Measurements from ENCODE around the gene NOL8.

Gene NOL8

GRCh38 chr9:92328225-92328624, 3.1 kb upstream of the NOL8 start:
- no peaks in the 10 kb centered on the region for H3K27me3 ChIP-seq (replicated peaks; ENCODE audit: insufficient read depth, low read length)
- H3K9me3 ChIP-seq (replicated peaks; ENCODE audit: insufficient read depth, low read length), result no peaks in the 10 kb centered on the region
- no peaks in the 10 kb centered on the region; the same call in 1 of the 2 replicates for H3F3A ChIP-seq (ENCODE audit: insufficient read depth, low read length)
- no peak for DNase-seq
- no peaks in the 10 kb centered on the region for H3K9me2 ChIP-seq (replicated peaks; ENCODE audit: insufficient read depth, low read length)
- H3K4me1 ChIP-seq (ENCODE audit: low read length), result peaks cover 26% of the 10 kb centered on the region
- no peak overlapping the region for H2AFZ ChIP-seq (ENCODE audit: low read length)
- H3K9ac ChIP-seq (ENCODE audit: low read length), result no peak overlapping the region
- TF ChIP-seq EZH2 (optimal IDR thresholded peaks at IDR 0.05; ENCODE audit: low read depth, low read length), result no peak
- no peak for TF ChIP-seq EZH2phosphoT487 (IDR thresholded peaks at IDR 0.05; ENCODE audit: low read length)
- no peak; the same call in 1 of the 2 replicates for TF ChIP-seq CTCF (IDR thresholded peaks at IDR 0.05; ENCODE audit: low read length)
- peaks cover 66% of the 10 kb centered on the region for H3K79me2 ChIP-seq (ENCODE audit: low read length)
- H3K4me2 ChIP-seq (ENCODE audit: low read depth, low read length), result peak overlapping the region; percentile 12; the same call in 1 of the 2 replicates
- H4K20me1 ChIP-seq (ENCODE audit: insufficient read depth, low read length), result no peaks in the 10 kb centered on the region
- no peak overlapping the region for H3K27ac ChIP-seq (ENCODE audit: low read length)
- H3K36me3 ChIP-seq (replicated peaks; ENCODE audit: insufficient read depth, low read length), result peaks cover under 1% of the 10 kb centered on the region; the same call in 1 of the 2 replicates
- no peak overlapping the region for H3K4me3 ChIP-seq (ENCODE audit: low read length)

GRCh38 chr9:92327283-92327850, 2.2 kb upstream of the NOL8 start:
- H4K20me1 ChIP-seq (ENCODE audit: insufficient read depth, low read length), result no peaks in the 10 kb centered on the region
- H3K9me2 ChIP-seq (replicated peaks; ENCODE audit: insufficient read depth, low read length), result no peaks in the 10 kb centered on the region
- H3K79me2 ChIP-seq (ENCODE audit: low read length), result peaks cover 73% of the 10 kb centered on the region
- no peaks in the 10 kb centered on the region for H3K9me3 ChIP-seq (replicated peaks; ENCODE audit: insufficient read depth, low read length)
- no peaks in the 10 kb centered on the region; the same call in 1 of the 2 replicates for H3F3A ChIP-seq (ENCODE audit: insufficient read depth, low read length)
- H3K27ac ChIP-seq (ENCODE audit: low read length), result no peak overlapping the region
- H3K4me1 ChIP-seq (ENCODE audit: low read length), result peaks cover 26% of the 10 kb centered on the region
- H3K36me3 ChIP-seq (replicated peaks; ENCODE audit: insufficient read depth, low read length), result peaks cover 6% of the 10 kb centered on the region; the same call in 1 of the 2 replicates
- peak overlapping the region; percentile 77; the same call in 1 of the 2 replicates for H3K4me2 ChIP-seq (ENCODE audit: low read depth, low read length)
- H3K9ac ChIP-seq (ENCODE audit: low read length), result peak overlapping the region; percentile 99; the same call in 1 of the 2 replicates
- DNase-seq, result no peak
- H2AFZ ChIP-seq (ENCODE audit: low read length), result no peak overlapping the region
- H3K27me3 ChIP-seq (replicated peaks; ENCODE audit: insufficient read depth, low read length), result no peaks in the 10 kb centered on the region
- TF ChIP-seq EZH2 (optimal IDR thresholded peaks at IDR 0.05; ENCODE audit: low read depth, low read length) (no peak), EZH2phosphoT487 (IDR thresholded peaks at IDR 0.05; ENCODE audit: low read length) (no peak), CTCF (IDR thresholded peaks at IDR 0.05; ENCODE audit: low read length) (no peak)
- H3K4me3 ChIP-seq (ENCODE audit: low read length), result peak overlapping the region; percentile 88

GRCh38 chr9:92325991-92326500, 896 bp upstream of the NOL8 start:
- Histone ChIP-seq H2AFZ (ENCODE audit: low read length) (peak overlapping the region; percentile 78), H3K4me3 (ENCODE audit: low read length) (peak overlapping the region; percentile 88), H3K4me2 (ENCODE audit: low read depth, low read length) (peak overlapping the region; percentile 77), H3K27ac (ENCODE audit: low read length) (peak overlapping the region; percentile 96; the same call in 1 of the 2 replicates), H4K20me1 (ENCODE audit: insufficient read depth, low read length) (no peaks in the 10 kb centered on the region), H3K9me2 (replicated peaks; ENCODE audit: insufficient read depth, low read length) (no peaks in the 10 kb centered on the region), H3K79me2 (ENCODE audit: low read length) (peaks cover 77% of the 10 kb centered on the region), H3K9me3 (replicated peaks; ENCODE audit: insufficient read depth, low read length) (no peaks in the 10 kb centered on the region), H3F3A (ENCODE audit: insufficient read depth, low read length) (no peaks in the 10 kb centered on the region; the same call in 1 of the 2 replicates), H3K27me3 (replicated peaks; ENCODE audit: insufficient read depth, low read length) (no peaks in the 10 kb centered on the region), H3K36me3 (replicated peaks; ENCODE audit: insufficient read depth, low read length) (peaks cover 6% of the 10 kb centered on the region), H3K4me1 (ENCODE audit: low read length) (peaks cover 26% of the 10 kb centered on the region), H3K9ac (ENCODE audit: low read length) (peak overlapping the region; percentile 99)
- peak; percentile 33 for DNase-seq
- TF ChIP-seq CTCF (IDR thresholded peaks at IDR 0.05; ENCODE audit: low read length) (no peak), EZH2 (optimal IDR thresholded peaks at IDR 0.05; ENCODE audit: low read depth, low read length) (no peak), EZH2phosphoT487 (IDR thresholded peaks at IDR 0.05; ENCODE audit: low read length) (no peak)
